HG02678 (cell line): ENCODE results near the gene KRT34.

Source experiments
- ATAC-seq: cut with Tn5 transposase; IDR thresholded peaks from one replicate; pipeline ENCODE4 v1.9.1; 2021; ENCODE audit warnings: mild to moderate bottlenecking, moderate library complexity; ENCODE audit not compliant: unreplicated experiment

The KRT34 gene

GRCh38 chr17:41333836-41334235 lies 48.3 kb downstream of the KRT34 start:
- ATAC-seq, result no peak

GRCh38 chr17:41333098-41333497 lies 49.0 kb downstream of the KRT34 start:
- no peak for ATAC-seq

- ATAC-seq, result no peak
Measured at GRCh38 chr17:41332239-41332638, 49.9 kb downstream of the KRT34 start.

- ATAC-seq, result no peak
Measured at GRCh38 chr17:41331606-41332005, 50.5 kb downstream of the KRT34 start.

GRCh38 chr17:41329279-41329948 lies 52.7 kb downstream of the KRT34 start:
- ATAC-seq, result no peak

GRCh38 chr17:41328207-41328606 lies 53.9 kb downstream of the KRT34 start:
- ATAC-seq, result no peak
